Naive B cell (primary cell): Measurements from ENCODE around the gene LMTK2. TPM values are rescaled to one million over a fixed set of nuclear protein-coding genes. Genes with fewer than 3 reads are reported as not detected.

Experiments
- ATAC-seq, 2 donors: fragments of 150-1000 bp; cut with Tn5 transposase; 2 replicates each; pipeline ENCODE4 v1.10.0; 2021; ENCODE audit warnings: low read depth in 2 of 2, mild to moderate bottlenecking in 2 of 2, moderate library complexity in 2 of 2
- DNase-seq: peaks from one replicate; pipeline ENCODE4 v3.0.0; 2022
- H3K27ac Mint-ChIP-seq, 6 donors: one replicate each; pipeline ENCODE4 v1.8.0; 2020 to 2022; ENCODE audit warnings: mild to moderate bottlenecking in 6 of 6, mixed read lengths in 6 of 6, moderate library complexity in 5 of 6, inconsistent platforms in 2 of 6
- H3K27me3 Mint-ChIP-seq, 3 donors: one replicate each; pipeline ENCODE4 v1.8.0; 2021 to 2022; ENCODE audit warnings: mixed read lengths in 3 of 3, mild to moderate bottlenecking in 1 of 3
- H3K36me3 Mint-ChIP-seq, 2 donors: one replicate each; pipeline ENCODE4 v1.8.0; 2020 to 2022; ENCODE audit warnings: mixed read lengths in 2 of 2, inconsistent platforms in 1 of 2, mild to moderate bottlenecking in 1 of 2
- H3K4me1 Mint-ChIP-seq, 3 donors: one replicate each; pipeline ENCODE4 v1.8.0; 2020 to 2022; ENCODE audit warnings: mixed read lengths in 3 of 3, inconsistent platforms in 1 of 3, mild to moderate bottlenecking in 1 of 3, moderate library complexity in 1 of 3
- H3K4me3 Mint-ChIP-seq, 8 donors: one replicate each; pipeline ENCODE4 v1.8.0; 2020 to 2022; ENCODE audit warnings: mild to moderate bottlenecking in 8 of 8, mixed read lengths in 8 of 8, moderate library complexity in 8 of 8, inconsistent platforms in 2 of 8
- H3K9me3 Mint-ChIP-seq, 7 donors: one replicate each; pipeline ENCODE4 v1.8.0; 2020 to 2022; ENCODE audit warnings: mixed read lengths in 7 of 7, mild to moderate bottlenecking in 5 of 7, inconsistent platforms in 2 of 7, moderate library complexity in 1 of 7
- polyA plus RNA-seq, 6 donors: library from polyadenylated mRNA; unstranded; fragments of 300-500 nt; fragmentation: Illumina TruSeq; gene quantifications; one replicate each; pipeline ENCODE4 v1.2.3, GENCODE V29; 2021; ENCODE audit warnings: low read depth in 6 of 6

LMTK2 gene
- polyA plus RNA-seq, 6 donors from 2014 or later: 1.4 to 3.5 (median 2.0) TPM

DNA sequence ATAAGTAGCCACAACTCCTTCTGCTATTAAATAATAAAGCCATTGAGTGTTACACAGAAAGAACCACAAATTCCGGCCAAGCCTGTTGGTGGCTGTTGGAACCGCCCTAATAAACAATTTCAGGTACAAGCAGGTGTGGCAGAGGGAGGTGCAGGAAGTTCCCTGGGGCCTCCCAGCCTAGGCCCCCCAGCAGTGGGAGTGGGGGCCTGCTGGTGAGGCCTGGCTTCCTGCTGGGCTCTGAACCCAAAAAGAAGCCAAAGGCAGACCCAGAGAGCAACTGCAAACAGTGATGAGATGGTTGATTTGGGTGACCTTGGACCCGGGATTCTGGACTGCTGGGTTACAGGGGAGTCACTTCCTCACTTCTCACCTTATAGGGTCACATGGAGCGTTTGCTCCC lies 21.0 kb upstream of the LMTK2 start:
- ATAC-seq: no peak

GRCh38 chr7:98086281-98086718 lies 20.4 kb upstream of the LMTK2 start:
- H3K36me3 Mint-ChIP-seq: no peaks in the 10 kb centered on the region
- H3K4me1 Mint-ChIP-seq: no peaks in the 10 kb centered on the region
- ATAC-seq (no peak), DNase-seq (no peak)
- H3K9me3 Mint-ChIP-seq: no peaks in the 10 kb centered on the region
- peaks cover 24 to 51% (median 33%) of the 10 kb centered on the region in 3 donors for H3K27me3 Mint-ChIP-seq
- no peak overlapping the region for H3K4me3 Mint-ChIP-seq
- H3K27ac Mint-ChIP-seq: no peak overlapping the region

More for the DNA sequence above, 21.0 kb upstream of the LMTK2 start:
- Mint-ChIP-seq H3K9me3 (no peaks in the 10 kb centered on the region), H3K27me3 (peaks cover 24 to 46% (median 33%) of the 10 kb centered on the region in 3 donors), H3K36me3 (no peaks in the 10 kb centered on the region), H3K27ac (no peak overlapping the region), H3K4me1 (no peaks in the 10 kb centered on the region), H3K4me3 (no peak overlapping the region)
- DNase-seq: no peak

DNA sequence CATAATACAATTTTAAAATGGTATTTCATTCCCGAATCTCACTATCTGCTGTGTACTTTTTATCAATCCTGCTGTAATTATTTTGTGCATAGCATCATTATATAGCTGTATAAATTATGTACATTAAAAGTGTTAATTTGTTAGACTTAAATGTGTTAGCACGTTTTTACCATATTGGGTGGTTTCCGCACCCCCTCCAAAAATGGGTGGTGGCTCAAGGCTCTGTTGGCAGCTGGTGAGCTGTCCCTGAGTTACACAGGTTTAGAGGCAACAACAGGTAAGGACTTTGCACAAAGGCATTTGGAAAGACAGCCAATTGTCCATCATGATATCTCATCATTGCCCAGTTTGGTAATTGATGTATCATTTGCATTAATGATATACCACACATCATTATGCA lies 18.6 kb upstream of the LMTK2 start:
- no peaks in the 10 kb centered on the region for H3K4me1 Mint-ChIP-seq
- peaks cover 24 to 51% (median 36%) of the 10 kb centered on the region in 3 donors for H3K27me3 Mint-ChIP-seq
- DNase-seq (no peak), ATAC-seq (no peak)
- no peaks in the 10 kb centered on the region for H3K36me3 Mint-ChIP-seq
- no peak overlapping the region for H3K27ac Mint-ChIP-seq
- H3K4me3 Mint-ChIP-seq: no peak overlapping the region
- peaks cover 0 to 11% (median 3%) of the 10 kb centered on the region in 7 donors for H3K9me3 Mint-ChIP-seq

GRCh38 chr7:98090116-98090515 lies 16.5 kb upstream of the LMTK2 start:
- no peak overlapping the region for H3K4me3 Mint-ChIP-seq
- peak overlapping the region in 1 of 6 donors; percentile 33 for H3K27ac Mint-ChIP-seq
- peaks cover 9 to 52% (median 35%) of the 10 kb centered on the region in 3 donors for H3K27me3 Mint-ChIP-seq

GRCh38 chr7:98091061-98091460 lies 15.6 kb upstream of the LMTK2 start:
- Mint-ChIP-seq H3K36me3 (peaks cover 5 to 10% of the 10 kb centered on the region in 2 donors), H3K27ac (no peak overlapping the region), H3K4me1 (no peaks in the 10 kb centered on the region), H3K4me3 (no peak overlapping the region), H3K27me3 (peaks cover 19 to 53% (median 40%) of the 10 kb centered on the region in 3 donors), H3K9me3 (peaks cover 10 to 38% (median 25%) of the 10 kb centered on the region in 7 donors)
- DNase-seq (no peak), ATAC-seq (no peak)

More at GRCh38 chr7:98090116-98090515, 16.5 kb upstream of the LMTK2 start:
- H3K4me1 Mint-ChIP-seq: no peaks in the 10 kb centered on the region
- DNase-seq: no peak
- peaks cover 4 to 29% (median 16%) of the 10 kb centered on the region in 7 donors for H3K9me3 Mint-ChIP-seq
- no peak for ATAC-seq
- H3K36me3 Mint-ChIP-seq: peaks cover 0 to 8% of the 10 kb centered on the region in 2 donors

GRCh38 chr7:98091523-98091922 lies 15.1 kb upstream of the LMTK2 start:
- no peak for ATAC-seq
- peaks cover 10 to 43% (median 29%) of the 10 kb centered on the region in 7 donors for H3K9me3 Mint-ChIP-seq
- H3K4me1 Mint-ChIP-seq: no peaks in the 10 kb centered on the region
- peaks cover 5 to 15% of the 10 kb centered on the region in 2 donors for H3K36me3 Mint-ChIP-seq
- H3K4me3 Mint-ChIP-seq: no peak overlapping the region
- no peak overlapping the region for H3K27ac Mint-ChIP-seq
- no peak for DNase-seq
- peaks cover 22 to 52% (median 42%) of the 10 kb centered on the region in 3 donors for H3K27me3 Mint-ChIP-seq

GRCh38 chr7:98097042-98097645 lies 9.5 kb upstream of the LMTK2 start:
- H3K4me1 Mint-ChIP-seq: no peaks in the 10 kb centered on the region
- no peak overlapping the region for H3K4me3 Mint-ChIP-seq
- peaks cover 23 to 78% (median 65%) of the 10 kb centered on the region in 7 donors for H3K9me3 Mint-ChIP-seq
- peaks cover 22 to 43% (median 35%) of the 10 kb centered on the region in 3 donors for H3K27me3 Mint-ChIP-seq
- H3K36me3 Mint-ChIP-seq: peaks cover 10 to 37% of the 10 kb centered on the region in 2 donors
- no peak overlapping the region for H3K27ac Mint-ChIP-seq
- DNase-seq (no peak), ATAC-seq (no peak)

DNA sequence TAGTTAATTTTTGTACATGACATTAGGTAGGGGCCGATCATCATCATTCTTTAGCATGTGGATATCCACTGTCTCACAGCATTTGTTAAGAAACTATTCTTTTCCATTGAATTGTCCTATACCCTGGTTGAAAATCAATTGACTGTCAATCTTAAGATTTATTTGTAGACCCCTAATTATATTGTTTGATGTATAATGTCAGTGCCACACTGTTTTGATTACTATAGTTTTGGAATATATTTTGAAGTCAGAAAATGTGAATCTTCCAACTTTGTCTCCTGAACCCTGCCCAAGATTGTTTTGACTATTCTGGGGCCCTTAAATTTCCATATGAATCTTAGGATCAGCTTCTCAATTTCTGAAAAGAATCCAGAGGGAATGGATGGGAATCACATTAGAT lies 6.6 kb upstream of the LMTK2 start:
- no peak overlapping the region for H3K4me3 Mint-ChIP-seq
- no peak overlapping the region for H3K27ac Mint-ChIP-seq
- no peaks in the 10 kb centered on the region for H3K4me1 Mint-ChIP-seq

GRCh38 chr7:98102170-98102569 lies 4.5 kb upstream of the LMTK2 start:
- no peak for ATAC-seq
- peaks cover 9 to 43% (median 32%) of the 10 kb centered on the region in 7 donors for H3K9me3 Mint-ChIP-seq
- H3K4me3 Mint-ChIP-seq: no peak overlapping the region
- DNase-seq: no peak
- H3K27me3 Mint-ChIP-seq: peaks cover 16 to 38% (median 29%) of the 10 kb centered on the region in 3 donors
- peaks cover 4 to 13% (median 11%) of the 10 kb centered on the region in 3 donors for H3K4me1 Mint-ChIP-seq
- H3K27ac Mint-ChIP-seq: peak overlapping the region in 1 of 6 donors; percentile 15
- H3K36me3 Mint-ChIP-seq: peaks cover 4 to 16% of the 10 kb centered on the region in 2 donors

More for the DNA sequence above, 6.6 kb upstream of the LMTK2 start:
- H3K27me3 Mint-ChIP-seq: peaks cover 29 to 47% (median 34%) of the 10 kb centered on the region in 3 donors
- no peak for ATAC-seq
- peaks cover 10 to 30% of the 10 kb centered on the region in 2 donors for H3K36me3 Mint-ChIP-seq
- peaks cover 20 to 61% (median 50%) of the 10 kb centered on the region in 7 donors for H3K9me3 Mint-ChIP-seq
- no peak for DNase-seq

GRCh38 chr7:98105942-98106544 lies 619 bp upstream of the LMTK2 start:
- peak overlapping the region in 4 of 6 donors; percentile 24 to 93 (median 78) for H3K27ac Mint-ChIP-seq
- H3K9me3 Mint-ChIP-seq: peaks cover 3 to 11% (median 6%) of the 10 kb centered on the region in 7 donors
- H3K36me3 Mint-ChIP-seq: no peaks in the 10 kb centered on the region
- peaks cover 9 to 39% (median 37%) of the 10 kb centered on the region in 3 donors for H3K27me3 Mint-ChIP-seq
- peak overlapping the region; percentile 81 to 99 (median 97) for H3K4me3 Mint-ChIP-seq
- ATAC-seq (no peak), DNase-seq (peak; percentile 2)
- H3K4me1 Mint-ChIP-seq: peaks cover 13 to 24% (median 23%) of the 10 kb centered on the region in 3 donors

DNA sequence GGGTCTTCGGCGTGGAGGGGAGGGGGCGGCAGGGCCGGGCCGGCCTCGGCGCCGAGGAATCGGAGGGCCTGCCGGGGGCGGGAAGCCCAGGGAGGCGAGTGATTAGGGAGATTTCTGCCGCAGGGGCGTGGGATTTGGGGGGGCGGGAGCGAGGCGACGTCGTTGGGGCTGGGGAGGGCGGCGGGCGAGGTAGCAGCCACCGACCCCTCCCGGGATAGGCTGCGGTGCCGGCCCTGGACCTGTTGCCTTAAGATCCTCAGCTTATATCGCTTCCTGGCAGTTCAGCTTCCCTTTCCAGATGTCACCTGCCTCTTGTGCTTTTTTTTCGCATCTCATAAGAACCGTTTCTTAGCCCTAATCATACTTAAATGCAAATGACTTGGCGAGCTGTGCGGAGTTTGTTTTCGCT lies 655 bp downstream of the LMTK2 start:
- ATAC-seq (peak in 1 of 2 donors; percentile 1), DNase-seq (no peak)
- peaks cover 8 to 44% (median 32%) of the 10 kb centered on the region in 3 donors for H3K27me3 Mint-ChIP-seq
- peaks cover 0 to 3% (median under 1%) of the 10 kb centered on the region in 7 donors for H3K9me3 Mint-ChIP-seq
- H3K36me3 Mint-ChIP-seq: peaks cover under 1 to 2% of the 10 kb centered on the region in 2 donors
- H3K4me3 Mint-ChIP-seq: peak overlapping the region; percentile 90 to 99 (median 97)
- peak overlapping the region in 4 of 6 donors; percentile 38 to 92 (median 78) for H3K27ac Mint-ChIP-seq
- peaks cover 17 to 24% (median 23%) of the 10 kb centered on the region in 3 donors for H3K4me1 Mint-ChIP-seq

- no peak for DNase-seq
- H3K9me3 Mint-ChIP-seq: peaks cover 2 to 16% (median 4%) of the 10 kb centered on the region in 7 donors
- H3K27ac Mint-ChIP-seq: no peak overlapping the region
- no peak for ATAC-seq
- H3K27me3 Mint-ChIP-seq: peaks cover 0 to 49% (median 31%) of the 10 kb centered on the region in 3 donors
- H3K36me3 Mint-ChIP-seq: peaks cover 17 to 24% of the 10 kb centered on the region in 2 donors
- H3K4me3 Mint-ChIP-seq: peak overlapping the region in 1 of 8 donors; percentile 83
- H3K4me1 Mint-ChIP-seq: peaks cover 26 to 38% (median 28%) of the 10 kb centered on the region in 3 donors
These were observed 3.8 kb downstream of the LMTK2 start for GRCh38 chr7:98110249-98111022.

DNA sequence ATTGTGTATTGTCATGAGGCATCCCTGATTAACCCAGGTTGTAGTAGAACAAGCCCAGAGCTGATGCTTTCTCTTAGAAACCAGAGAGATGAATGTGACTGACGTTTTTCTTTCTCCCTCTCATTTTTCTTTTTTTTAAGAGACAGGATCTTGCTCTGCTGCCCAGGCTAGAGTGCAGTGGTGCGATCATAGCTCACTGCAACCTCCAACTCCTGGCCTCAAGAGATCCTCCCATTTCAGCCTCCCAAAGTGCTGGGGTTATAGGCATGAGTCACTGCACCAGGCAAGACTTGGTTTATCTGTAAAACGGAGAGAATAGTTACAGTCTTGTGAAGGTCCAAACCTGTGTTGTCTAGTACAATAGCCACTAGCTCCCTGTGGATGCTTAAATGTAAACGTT lies 5.4 kb downstream of the LMTK2 start:
- H3K4me1 Mint-ChIP-seq: peaks cover 16 to 30% (median 23%) of the 10 kb centered on the region in 3 donors
- H3K27me3 Mint-ChIP-seq: peaks cover 4 to 45% (median 33%) of the 10 kb centered on the region in 3 donors
- ATAC-seq: no peak

More for the DNA sequence above, 5.4 kb downstream of the LMTK2 start:
- H3K36me3 Mint-ChIP-seq: peaks cover 17 to 28% of the 10 kb centered on the region in 2 donors
- H3K9me3 Mint-ChIP-seq: peaks cover 2 to 16% (median 4%) of the 10 kb centered on the region in 7 donors
- H3K27ac Mint-ChIP-seq: no peak overlapping the region
- no peak for DNase-seq
- no peak overlapping the region for H3K4me3 Mint-ChIP-seq
